ENCODE results near the gene C1QTNF4. TPM values are rescaled to one million over a fixed set of nuclear protein-coding genes. Genes with fewer than 3 reads are reported as not detected.

The C1QTNF4 gene
- total and polyA plus RNA-seq, 9 of the 15 experiments (the other 6 are each of a cell fraction or from before 2014, with no cell fraction given) = not detected

DNA sequence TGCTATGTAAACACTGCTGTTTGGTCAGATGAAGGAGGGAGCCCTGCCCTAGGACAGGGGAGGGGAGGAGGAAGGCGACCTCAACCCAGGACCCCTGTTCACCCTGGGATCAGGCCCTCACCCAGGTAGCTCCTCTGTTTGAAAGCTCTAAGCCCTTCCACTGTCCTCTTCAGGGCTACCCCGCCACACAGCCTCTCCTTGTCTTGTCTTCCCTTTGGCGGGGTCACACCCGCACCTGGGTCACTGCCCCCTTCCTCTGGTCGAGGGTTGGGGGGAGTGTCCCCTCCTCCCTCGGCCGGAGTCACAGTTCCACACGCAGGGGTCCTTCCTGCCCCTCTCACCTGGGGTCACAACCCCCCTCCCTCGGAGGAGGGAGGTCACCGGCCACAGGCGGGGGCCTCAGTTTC, 29.3 kb downstream of the C1QTNF4 start (continued):
- TF ChIP-seq NFRKB (IDR thresholded peaks at IDR 0.05; ENCODE audit: low read depth) (peak; percentile 60; the same call in 1 of the 2 replicates), HNRNPK (IDR thresholded peaks at IDR 0.05; ENCODE audit: low read depth, low read length, poor library complexity, severe bottlenecking) (no peak), SMARCB1 (IDR thresholded peaks at IDR 0.05; ENCODE audit: insufficient read length, low read depth) (no peak), PCBP2 (IDR thresholded peaks at IDR 0.05; ENCODE audit: low read depth, low read length, poor library complexity, severe bottlenecking) (no peak), ZNF324 (CRISPR knock-in tag; IDR thresholded peaks at IDR 0.05) (no peak), RBM25 (IDR thresholded peaks at IDR 0.05; ENCODE audit: low read depth, low read length, severe bottlenecking) (no peak), ATF1 (CRISPR knock-in tag; IDR thresholded peaks at IDR 0.05) (no peak), ATF1 (tag; IDR thresholded peaks at IDR 0.05) (peak; percentile 44; the same call in 1 of the 2 replicates), NRF1 (conservative IDR thresholded peaks at IDR 0.05 in 1 of 2, IDR thresholded peaks at IDR 0.05 in 1 of 2) (no peak), RFX1 (IDR thresholded peaks at IDR 0.05) (no peak), DPF2 (IDR thresholded peaks at IDR 0.05) (0 out of 2 replicates have a peak, but pooled peaks have one; percentile 17), TAF15 (IDR thresholded peaks at IDR 0.05; ENCODE audit: low read depth, low read length) (no peak), DNMT1 (IDR thresholded peaks at IDR 0.05) (no peak), HDGF (IDR thresholded peaks at IDR 0.05) (peak; percentile 92), FOXP1 (CRISPR knock-in tag; IDR thresholded peaks at IDR 0.05) (no peak), PHF21A (IDR thresholded peaks at IDR 0.05; ENCODE audit: borderline replicate concordance, low read depth) (no peak), CHCHD3 (CRISPR knock-in tag; IDR thresholded peaks at IDR 0.05) (no peak), NR4A1 (CRISPR knock-in tag; IDR thresholded peaks at IDR 0.05) (no peak), NR4A1 (tag; IDR thresholded peaks at IDR 0.05) (no peak), THRAP3 (IDR thresholded peaks at IDR 0.05; ENCODE audit: borderline replicate concordance) (no peak), FIP1L1 (IDR thresholded peaks at IDR 0.05; ENCODE audit: low read depth, low read length, poor library complexity, severe bottlenecking) (no peak), ZKSCAN1 (IDR thresholded peaks at IDR 0.05; ENCODE audit: low read depth, low read length) (no peak), PML (IDR thresholded peaks at IDR 0.05; ENCODE audit: low read length) (0 out of 2 replicates have a peak, but pooled peaks have one; percentile 15)
- TF ChIP-seq, protein P1, sequence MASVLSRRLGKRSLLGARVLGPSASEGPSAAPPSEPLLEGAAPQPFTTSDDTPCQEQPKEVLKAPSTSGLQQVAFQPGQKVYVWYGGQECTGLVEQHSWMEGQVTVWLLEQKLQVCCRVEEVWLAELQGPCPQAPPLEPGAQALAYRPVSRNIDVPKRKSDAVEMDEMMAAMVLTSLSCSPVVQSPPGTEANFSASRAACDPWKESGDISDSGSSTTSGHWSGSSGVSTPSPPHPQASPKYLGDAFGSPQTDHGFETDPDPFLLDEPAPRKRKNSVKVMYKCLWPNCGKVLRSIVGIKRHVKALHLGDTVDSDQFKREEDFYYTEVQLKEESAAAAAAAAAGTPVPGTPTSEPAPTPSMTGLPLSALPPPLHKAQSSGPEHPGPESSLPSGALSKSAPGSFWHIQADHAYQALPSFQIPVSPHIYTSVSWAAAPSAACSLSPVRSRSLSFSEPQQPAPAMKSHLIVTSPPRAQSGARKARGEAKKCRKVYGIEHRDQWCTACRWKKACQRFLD (CRISPR knock-in tag; IDR thresholded peaks at IDR 0.05) = no peak
- TF ChIP-seq, protein P2, sequence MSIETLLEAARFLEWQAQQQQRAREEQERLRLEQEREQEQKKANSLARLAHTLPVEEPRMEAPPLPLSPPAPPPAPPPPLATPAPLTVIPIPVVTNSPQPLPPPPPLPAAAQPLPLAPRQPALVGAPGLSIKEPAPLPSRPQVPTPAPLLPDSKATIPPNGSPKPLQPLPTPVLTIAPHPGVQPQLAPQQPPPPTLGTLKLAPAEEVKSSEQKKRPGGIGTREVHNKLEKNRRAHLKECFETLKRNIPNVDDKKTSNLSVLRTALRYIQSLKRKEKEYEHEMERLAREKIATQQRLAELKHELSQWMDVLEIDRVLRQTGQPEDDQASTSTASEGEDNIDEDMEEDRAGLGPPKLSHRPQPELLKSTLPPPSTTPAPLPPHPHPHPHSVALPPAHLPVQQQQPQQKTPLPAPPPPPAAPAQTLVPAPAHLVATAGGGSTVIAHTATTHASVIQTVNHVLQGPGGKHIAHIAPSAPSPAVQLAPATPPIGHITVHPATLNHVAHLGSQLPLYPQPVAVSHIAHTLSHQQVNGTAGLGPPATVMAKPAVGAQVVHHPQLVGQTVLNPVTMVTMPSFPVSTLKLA (conservative IDR thresholded peaks at IDR 0.05) = no peak
- TF ChIP-seq, protein P3, sequence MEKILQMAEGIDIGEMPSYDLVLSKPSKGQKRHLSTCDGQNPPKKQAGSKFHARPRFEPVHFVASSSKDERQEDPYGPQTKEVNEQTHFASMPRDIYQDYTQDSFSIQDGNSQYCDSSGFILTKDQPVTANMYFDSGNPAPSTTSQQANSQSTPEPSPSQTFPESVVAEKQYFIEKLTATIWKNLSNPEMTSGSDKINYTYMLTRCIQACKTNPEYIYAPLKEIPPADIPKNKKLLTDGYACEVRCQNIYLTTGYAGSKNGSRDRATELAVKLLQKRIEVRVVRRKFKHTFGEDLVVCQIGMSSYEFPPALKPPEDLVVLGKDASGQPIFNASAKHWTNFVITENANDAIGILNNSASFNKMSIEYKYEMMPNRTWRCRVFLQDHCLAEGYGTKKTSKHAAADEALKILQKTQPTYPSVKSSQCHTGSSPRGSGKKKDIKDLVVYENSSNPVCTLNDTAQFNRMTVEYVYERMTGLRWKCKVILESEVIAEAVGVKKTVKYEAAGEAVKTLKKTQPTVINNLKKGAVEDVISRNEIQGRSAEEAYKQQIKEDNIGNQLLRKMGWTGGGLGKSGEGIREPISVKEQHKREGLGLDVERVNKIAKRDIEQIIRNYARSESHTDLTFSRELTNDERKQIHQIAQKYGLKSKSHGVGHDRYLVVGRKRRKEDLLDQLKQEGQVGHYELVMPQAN (IDR thresholded peaks at IDR 0.05; ENCODE audit: borderline replicate concordance) = peak; percentile 69; the same call in 1 of the 2 replicates

All from K562 (cell line).